Brain microvascular endothelial cell (primary cell): ENCODE results near the gene VSX1.

Source experiments
- DNase-seq: peaks from one replicate; pipeline ENCODE4 v3.0.0-alpha.2; 2020
- H3K27ac ChIP-seq: fragments of 250-450 bp; sonication (Bioruptor Pico); 2 replicates; pipeline ENCODE4 v1.5.1; 2020; ENCODE audit warnings: mild to moderate bottlenecking, moderate library complexity
- H3K27me3 ChIP-seq: fragments of 250-450 bp; sonication (Bioruptor Pico); replicated peaks from 2 replicates; pipeline ENCODE4 v1.5.1; 2020; ENCODE audit warnings: mild to moderate bottlenecking
- H3K36me3 ChIP-seq: fragments of 250-450 bp; sonication (Bioruptor Pico); replicated peaks from 2 replicates; pipeline ENCODE4 v1.5.1; 2020; ENCODE audit warnings: mild to moderate bottlenecking
- H3K4me3 ChIP-seq: 2 replicates; pipeline ENCODE4 v1.5.1; 2011; ENCODE audit warnings: low read depth, mild to moderate bottlenecking, control low read depth, low read length, moderate library complexity
- CTCF ChIP-seq: IDR thresholded peaks from 2 replicates; pipeline ENCODE4 v1.5.1; 2011; ENCODE audit warnings: low read depth, mild to moderate bottlenecking, moderate library complexity, low read length, control low read depth, inconsistent platforms; ENCODE audit errors: missing control alignments
- in situ Hi-C: cut with HindIII; loops from 2 replicates; pipeline ENCODE4 v1.10.0; 2017; ENCODE audit warnings: low sequenced_read_pairs, low pct_ligation_motif_present

The VSX1 gene

GRCh38 chr20:25030007-25030648, 51.8 kb downstream of the VSX1 start:
- no peak overlapping the region for H3K27ac ChIP-seq
- in situ Hi-C loops, result no loop called here
- no peak overlapping the region for H3K4me3 ChIP-seq
- H3K27me3 ChIP-seq, result no peaks in the 10 kb centered on the region
- no peak for DNase-seq
- H3K36me3 ChIP-seq, result no peaks in the 10 kb centered on the region
- no peak for TF ChIP-seq CTCF

- Histone ChIP-seq H3K4me3 (no peak overlapping the region), H3K36me3 (no peaks in the 10 kb centered on the region), H3K27me3 (no peaks in the 10 kb centered on the region), H3K27ac (no peak overlapping the region)
- DNase-seq, result no peak
- no peak for TF ChIP-seq CTCF
- in situ Hi-C loops, result no loop called here
Measured at GRCh38 chr20:25025986-25026605, 55.8 kb downstream of the VSX1 start.
